ENCODE data around the gene HIVEP3. TPM values are rescaled to one million over a fixed set of nuclear protein-coding genes. Genes with fewer than 3 reads are reported as not detected.
A peak's percentile ranks its signal among the peaks of the same experiment; 100 is the strongest.

The HIVEP3 gene
- total RNA-seq, 1 experiment from 2014 or later = 1.1 TPM

GRCh38 chr1:41500378-41500777 is 418.3 kb downstream of the HIVEP3 start:
- DNase-seq (ENCODE audit: low spot score) = peak; percentile 93

DNA sequence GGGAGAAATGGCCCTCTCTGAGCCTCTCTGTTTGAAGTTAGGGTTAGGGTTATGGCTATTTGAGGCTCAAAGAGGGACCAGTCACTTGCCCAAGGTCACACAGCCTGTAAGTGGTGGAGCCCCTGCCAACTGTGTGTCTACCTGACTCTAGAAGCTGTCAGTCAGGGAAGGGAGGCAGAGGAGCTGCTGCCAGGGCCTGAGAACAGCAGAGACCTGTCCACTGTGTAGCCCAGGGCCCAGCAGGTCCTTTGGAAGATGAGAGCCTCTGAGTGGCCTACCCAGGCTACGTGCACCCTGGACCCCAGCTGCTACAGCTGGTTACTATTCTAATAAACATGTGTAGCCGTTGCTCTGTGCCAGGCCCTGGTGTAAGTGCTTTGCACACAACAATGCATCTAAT is 419.1 kb downstream of the HIVEP3 start:
- DNase-seq (ENCODE audit: low spot score) = no peak

GRCh38 chr1:41498804-41499203 is 419.9 kb downstream of the HIVEP3 start:
- DNase-seq (ENCODE audit: low spot score) = no peak

- DNase-seq (ENCODE audit: low spot score) = no peak
These were observed 420.3 kb downstream of the HIVEP3 start for GRCh38 chr1:41498391-41498790.

GRCh38 chr1:41497461-41498030 is 421.2 kb downstream of the HIVEP3 start:
- DNase-seq (ENCODE audit: low spot score) = no peak

DNA sequence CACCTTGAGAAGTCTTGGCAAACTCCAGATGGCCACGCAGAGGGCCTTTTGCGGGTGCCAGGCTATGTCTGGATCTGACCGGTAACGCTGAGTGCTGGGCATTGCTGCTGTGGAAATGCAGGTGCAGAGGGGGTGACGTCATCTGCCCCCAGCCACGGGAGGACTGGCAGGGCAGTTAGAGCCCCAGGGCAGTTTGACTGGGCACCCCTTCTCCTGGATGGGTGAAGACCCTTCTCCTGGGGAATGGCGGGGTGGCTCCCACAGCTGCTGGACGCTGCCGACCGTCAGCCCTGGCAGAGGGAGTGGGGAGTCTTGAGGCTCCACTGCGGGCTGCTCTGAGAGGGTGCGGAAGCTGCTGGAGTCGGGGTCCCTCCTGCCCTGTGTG is 421.7 kb downstream of the HIVEP3 start:
- no peak for DNase-seq (ENCODE audit: low spot score)

- peak; percentile 63 for DNase-seq (ENCODE audit: low spot score)
These were observed 422.4 kb downstream of the HIVEP3 start for GRCh38 chr1:41496080-41497055.

GRCh38 chr1:41495210-41495948 is 423.3 kb downstream of the HIVEP3 start:
- peak; percentile 60 for DNase-seq (ENCODE audit: low spot score)

GRCh38 chr1:41494351-41495209 is 424.1 kb downstream of the HIVEP3 start:
- no peak for DNase-seq (ENCODE audit: low spot score)

DNA sequence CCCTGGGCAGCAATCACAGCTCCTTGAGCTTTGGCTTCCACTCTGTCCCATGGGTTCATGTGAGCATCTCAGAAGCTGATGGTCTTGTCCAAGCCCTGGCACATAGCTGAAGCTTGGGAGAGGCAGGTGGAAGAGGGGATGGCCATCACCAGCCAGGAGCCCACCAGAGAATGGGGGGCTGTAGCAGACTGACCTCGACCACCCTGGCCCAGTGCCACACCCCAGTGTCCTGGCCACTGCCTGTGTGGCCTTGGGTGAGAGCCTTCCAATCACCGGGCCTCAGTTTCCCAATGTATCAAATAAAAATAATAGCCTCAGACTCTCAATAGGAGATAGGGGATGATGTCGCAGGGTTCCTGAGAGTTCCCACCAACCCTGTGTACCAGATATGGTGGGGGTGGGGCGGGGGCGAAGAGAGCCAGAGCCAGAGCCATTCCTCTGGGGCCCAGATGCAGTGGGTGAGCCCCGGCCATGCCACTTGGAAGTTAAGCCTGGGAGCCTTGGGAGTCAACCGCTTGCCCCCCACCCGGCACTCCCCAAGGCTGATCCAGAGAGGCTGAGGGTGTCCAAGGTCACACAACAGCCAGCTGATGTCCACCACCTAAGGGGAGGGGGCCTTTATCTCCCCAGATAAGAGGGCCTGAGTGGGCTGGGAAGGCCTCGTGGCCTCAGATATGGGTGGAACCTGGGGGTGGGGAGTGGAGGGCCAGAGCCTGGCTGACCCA is 424.9 kb downstream of the HIVEP3 start:
- no peak for DNase-seq (ENCODE audit: low spot score)

- DNase-seq (ENCODE audit: low spot score) = peak; percentile 33
These were observed 425.6 kb downstream of the HIVEP3 start for GRCh38 chr1:41493117-41493536.

- DNase-seq (ENCODE audit: low spot score) = peak; percentile 69
These were observed 426.3 kb downstream of the HIVEP3 start for GRCh38 chr1:41492341-41492848.

- no peak for DNase-seq (ENCODE audit: low spot score)
These were observed 427.8 kb downstream of the HIVEP3 start for GRCh38 chr1:41490911-41491310.

DNA sequence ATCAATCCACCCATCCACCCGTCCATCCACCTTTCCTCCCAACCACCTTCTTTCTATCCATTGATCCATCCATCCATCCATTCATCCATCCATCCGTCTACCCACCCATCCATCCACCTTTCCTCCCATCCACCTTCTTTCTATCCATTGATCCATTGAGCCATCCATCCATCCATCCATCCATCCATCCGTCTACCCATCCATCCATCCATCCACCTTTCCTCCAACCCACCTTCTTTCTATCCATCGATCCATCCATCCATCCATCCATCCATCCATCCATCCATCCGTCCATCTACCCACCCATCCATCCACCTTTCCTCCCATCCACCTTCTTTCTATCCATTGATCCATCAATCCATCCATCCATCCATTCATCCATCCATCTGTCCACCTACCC is 429.2 kb downstream of the HIVEP3 start:
- DNase-seq (ENCODE audit: low spot score) = no peak

GRCh38 chr1:41488040-41488951 is 430.4 kb downstream of the HIVEP3 start:
- DNase-seq (ENCODE audit: low spot score) = no peak

GRCh38 chr1:41487126-41488039 is 431.3 kb downstream of the HIVEP3 start:
- no peak for DNase-seq (ENCODE audit: low spot score)

DNA sequence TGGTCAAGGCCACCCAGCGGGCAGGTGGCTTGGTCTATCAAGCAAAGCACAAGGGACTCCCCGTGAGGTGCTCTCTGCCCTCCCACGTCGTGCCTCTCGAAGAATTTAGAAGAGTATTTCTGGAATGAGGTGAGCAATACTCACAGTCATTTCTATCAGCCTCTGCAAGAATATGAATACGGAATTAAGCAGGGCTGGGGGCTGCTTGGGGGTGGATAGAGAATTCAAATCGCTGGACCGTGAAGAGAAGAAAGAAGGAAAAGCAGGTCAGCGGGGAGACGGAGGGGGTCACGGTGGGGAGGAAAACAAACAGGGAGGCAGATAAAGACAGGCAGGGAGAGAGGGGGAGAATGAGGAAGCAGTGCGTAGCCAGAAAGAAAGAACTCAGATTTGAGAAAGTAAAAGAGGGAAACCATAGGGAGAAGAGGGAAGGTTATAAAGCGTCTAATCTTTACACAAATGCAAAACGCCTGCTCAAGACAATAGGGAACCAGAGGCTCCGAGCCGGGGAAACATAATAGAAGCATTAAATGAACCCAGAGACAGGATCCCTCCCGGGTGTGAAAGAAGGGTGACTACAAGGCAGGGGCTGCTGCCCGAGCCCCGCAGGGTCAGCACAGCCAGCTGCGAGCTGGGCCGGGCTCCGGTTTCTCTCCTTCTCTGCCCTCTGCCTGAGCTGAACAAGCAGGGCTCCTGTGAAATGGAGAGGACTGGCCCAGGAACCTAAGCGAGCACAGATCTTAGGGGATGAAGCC is 432.2 kb downstream of the HIVEP3 start:
- DNase-seq (ENCODE audit: low spot score) = no peak

GRCh38 chr1:41486053-41486370 is 432.7 kb downstream of the HIVEP3 start:
- DNase-seq (ENCODE audit: low spot score) = no peak

Data from HT-29 (cell line).